HG02763 (cell line): ENCODE measurements around the gene TTC13.

Experiments
- ATAC-seq: cut with Tn5 transposase; IDR thresholded peaks from one replicate; pipeline ENCODE4 v1.9.1; 2021; ENCODE audit warnings: mild to moderate bottlenecking, moderate library complexity; ENCODE audit not compliant: unreplicated experiment

The TTC13 gene

GRCh38 chr1:230958370-230958769 lies 20.3 kb downstream of the TTC13 start:
- no peak for ATAC-seq

GRCh38 chr1:230957580-230957989 lies 21.1 kb downstream of the TTC13 start:
- ATAC-seq = peak; percentile 81

GRCh38 chr1:230950404-230950803 lies 28.3 kb downstream of the TTC13 start:
- ATAC-seq = no peak

GRCh38 chr1:230948903-230949302 lies 29.8 kb downstream of the TTC13 start:
- ATAC-seq = no peak

- ATAC-seq = no peak
Observed at GRCh38 chr1:230948301-230948700, 30.4 kb downstream of the TTC13 start.

- ATAC-seq = no peak
Observed at GRCh38 chr1:230943048-230943593, 35.5 kb downstream of the TTC13 start.

GRCh38 chr1:230940848-230941247 lies 37.8 kb downstream of the TTC13 start:
- no peak for ATAC-seq

GRCh38 chr1:230939806-230940489 lies 38.7 kb downstream of the TTC13 start:
- ATAC-seq = no peak

- ATAC-seq = no peak
Observed at GRCh38 chr1:230938924-230939368, 39.7 kb downstream of the TTC13 start.

- no peak for ATAC-seq
Observed at GRCh38 chr1:230937371-230937770, 41.3 kb downstream of the TTC13 start.

- no peak for ATAC-seq
Observed at GRCh38 chr1:230936475-230936874, 42.2 kb downstream of the TTC13 start.

GRCh38 chr1:230935852-230936251 lies 42.8 kb downstream of the TTC13 start:
- ATAC-seq = no peak

- ATAC-seq = no peak
Observed at GRCh38 chr1:230930986-230931385, 47.7 kb downstream of the TTC13 start.

- ATAC-seq = no peak
Observed at GRCh38 chr1:230926182-230926581, 52.5 kb downstream of the TTC13 start.

- no peak for ATAC-seq
Observed at GRCh38 chr1:230925608-230926007, 53.1 kb downstream of the TTC13 start.

GRCh38 chr1:230923176-230923575 lies 55.5 kb downstream of the TTC13 start:
- ATAC-seq = no peak

GRCh38 chr1:230922620-230923019 lies 56.0 kb downstream of the TTC13 start:
- ATAC-seq = no peak

GRCh38 chr1:230919207-230919606 lies 59.5 kb downstream of the TTC13 start:
- no peak for ATAC-seq

GRCh38 chr1:230917284-230918135 lies 61.2 kb downstream of the TTC13 start:
- ATAC-seq = peak; percentile 51

GRCh38 chr1:230916587-230917283 lies 61.9 kb downstream of the TTC13 start:
- ATAC-seq = no peak

GRCh38 chr1:230915078-230915477 lies 63.6 kb downstream of the TTC13 start:
- ATAC-seq = no peak
